Common myeloid progenitor, CD34-positive (primary cell): Measurements from ENCODE around the gene ZNF385B.

Experiments
- CTCF ChIA-PET: fragments of 350-600 bp; sonication (Branson Sonifier 250); formaldehyde crosslinking; loops from one replicate; lab custom pipeline; 2021; ENCODE audit warnings: antibody characterized with exemption; lab: Charles Lee
- POLR2A ChIA-PET: fragments of 350-600 bp; sonication (Branson Sonifier 250); formaldehyde crosslinking; loops from one replicate; lab custom pipeline; 2021; ENCODE audit warnings: antibody characterized with exemption; lab: Charles Lee
- DNase-seq, 3 donors: peaks; one replicate each; pipeline versions ENCODE4 v3.0.0 to v3.0.0-alpha.2; 2013
- H3K27ac ChIP-seq, 2 experiments: 1 replicate in 1 of 2; 2 replicates in 1 of 2; pipeline ENCODE4 v1.7.0; 2013; ENCODE audit warnings: inconsistent platforms in 2 of 2, low read length in 2 of 2, mild to moderate bottlenecking in 2 of 2, low read depth in 1 of 2, moderate library complexity in 1 of 2; ENCODE audit not compliant: severe bottlenecking in 2 of 2, insufficient read depth in 1 of 2, poor library complexity in 1 of 2
- H3K27me3 ChIP-seq, 5 experiments: replicated peaks in 2 of 5; 1 replicate in 3 of 5; 2 replicates in 2 of 5; pipeline versions ENCODE4 v1.6.1 to v1.7.0; 2013; ENCODE audit warnings: low read length in 4 of 5, mild to moderate bottlenecking in 2 of 5, moderate library complexity in 2 of 5, inconsistent platforms in 1 of 5; ENCODE audit not compliant: insufficient read depth in 5 of 5, control insufficient read depth in 4 of 5
- H3K36me3 ChIP-seq, 4 experiments: 1 replicate in 2 of 4; 2 replicates in 2 of 4; pipeline versions ENCODE4 v1.6.1 to v1.7.0; 2013; ENCODE audit warnings: low read length in 3 of 4, control low read depth in 1 of 4, mild to moderate bottlenecking in 1 of 4; ENCODE audit not compliant: control insufficient read depth in 4 of 4, insufficient read depth in 4 of 4
- H3K4me1 ChIP-seq, 4 experiments: 1 replicate in 3 of 4; 2 replicates in 1 of 4; pipeline versions ENCODE4 v1.6.1 to v1.7.1; 2013; ENCODE audit warnings: low read length in 3 of 4, mild to moderate bottlenecking in 3 of 4, control low read depth in 1 of 4, inconsistent platforms in 1 of 4, moderate library complexity in 1 of 4; ENCODE audit not compliant: control insufficient read depth in 4 of 4, insufficient read depth in 4 of 4; ENCODE audit errors: control extremely low read depth in 1 of 4
- H3K4me3 ChIP-seq, 7 experiments: 1 replicate in 4 of 7; 2 replicates in 3 of 7; pipeline versions ENCODE4 v1.5.1 to v1.7.0; 2013; ENCODE audit warnings: mild to moderate bottlenecking in 7 of 7, low read length in 6 of 7, moderate library complexity in 6 of 7, inconsistent platforms in 2 of 7, low read depth in 2 of 7, control low read depth in 1 of 7; ENCODE audit not compliant: insufficient read depth in 4 of 7, control insufficient read depth in 1 of 7; ENCODE audit errors: extremely low read depth in 1 of 7
- H3K9me3 ChIP-seq, 5 experiments: 1 replicate in 4 of 5; 2 replicates in 1 of 5; pipeline versions ENCODE4 v1.6.1 to v1.7.1; 2013; ENCODE audit warnings: low read length in 4 of 5, mild to moderate bottlenecking in 2 of 5, inconsistent platforms in 1 of 5, low read depth in 1 of 5, moderate library complexity in 1 of 5; ENCODE audit not compliant: control insufficient read depth in 4 of 5, insufficient read depth in 2 of 5; ENCODE audit errors: control extremely low read depth in 1 of 5
- WGBS: methylation state at CpG from one replicate; pipeline ENCODE4 v1.1.5; 2013; ENCODE audit not compliant: insufficient coverage; 5-methylcytosine and 5-hydroxymethylcytosine counted together

Gene ZNF385B

GRCh38 chr2:179550849-179551248 lies 310.6 kb downstream of the ZNF385B start:
- H3K27ac ChIP-seq, result no peak overlapping the region
- DNase-seq, result no peak
- no peaks in the 10 kb centered on the region for H3K4me1 ChIP-seq
- WGBS, result 100% methylated on average over 1 of the region's 4 CpGs
- no peak overlapping the region for H3K4me3 ChIP-seq
- CTCF ChIA-PET, result no interaction called here
- no peaks in the 10 kb centered on the region for H3K9me3 ChIP-seq
- H3K27me3 ChIP-seq, result no peaks in the 10 kb centered on the region
- H3K36me3 ChIP-seq, result no peaks in the 10 kb centered on the region
- POLR2A ChIA-PET, result no interaction called here

DNA sequence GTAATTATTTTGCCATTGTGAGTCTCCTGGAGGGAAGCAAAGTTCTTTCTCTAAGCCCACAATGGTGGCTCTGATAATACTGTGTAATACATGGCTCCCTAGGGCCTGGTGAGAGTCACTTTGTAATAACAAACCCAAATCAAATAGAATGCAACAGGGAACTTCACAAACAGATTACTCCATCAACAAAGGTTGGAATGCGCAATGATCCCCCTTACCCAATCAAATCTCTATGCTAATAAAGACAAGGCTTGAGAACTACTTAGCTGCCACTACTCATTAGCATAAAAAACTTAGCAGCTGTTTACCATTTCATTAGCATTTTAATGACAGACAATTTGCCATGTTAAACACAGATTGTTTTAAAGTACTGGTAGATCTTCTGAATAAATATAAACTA lies 311.2 kb downstream of the ZNF385B start:
- 86% methylated on average over 1 of the region's 1 CpG for WGBS
- H3K36me3 ChIP-seq, result no peaks in the 10 kb centered on the region
- H3K4me1 ChIP-seq, result no peaks in the 10 kb centered on the region
- H3K4me3 ChIP-seq, result no peak overlapping the region
- ChIA-PET POLR2A (no interaction called here), CTCF (no interaction called here)
- no peak overlapping the region for H3K27ac ChIP-seq
- no peaks in the 10 kb centered on the region for H3K27me3 ChIP-seq
- H3K9me3 ChIP-seq, result no peaks in the 10 kb centered on the region
- DNase-seq, result no peak

- no CpG with 5 or more reads among the region's 2 CpGs for WGBS
- no peaks in the 10 kb centered on the region for H3K27me3 ChIP-seq
- ChIA-PET POLR2A (no interaction called here), CTCF (no interaction called here)
- H3K9me3 ChIP-seq, result peaks cover 0 to 3% (median 0%) of the 10 kb centered on the region in 5 experiments
- DNase-seq, result no peak
- no peaks in the 10 kb centered on the region for H3K36me3 ChIP-seq
- no peak overlapping the region for H3K4me3 ChIP-seq
- H3K27ac ChIP-seq, result no peak overlapping the region
- H3K4me1 ChIP-seq, result no peaks in the 10 kb centered on the region
Observed at GRCh38 chr2:179546656-179547055, 314.8 kb downstream of the ZNF385B start.

DNA sequence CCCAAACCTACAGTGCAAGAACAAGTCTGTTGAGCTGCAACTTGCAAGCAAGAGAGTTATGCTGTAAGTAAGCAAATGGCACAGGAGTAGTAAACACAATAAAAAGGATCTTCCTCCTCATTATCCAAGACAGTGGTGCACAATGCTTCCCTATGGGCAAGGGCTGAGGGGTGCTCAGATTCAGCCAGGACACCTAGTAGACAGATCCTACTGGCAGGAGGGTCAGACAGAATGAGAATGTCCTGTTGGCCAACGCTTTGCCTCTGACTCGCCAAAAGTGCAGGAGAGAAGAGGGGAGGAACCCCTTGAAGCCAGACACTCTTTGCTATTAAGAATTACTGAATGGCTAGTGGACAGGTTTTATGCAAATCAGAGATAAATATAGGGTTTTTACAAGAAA lies 316.4 kb downstream of the ZNF385B start:
- no CpG with 5 or more reads among the region's 2 CpGs for WGBS
- no peaks in the 10 kb centered on the region for H3K27me3 ChIP-seq
- ChIA-PET POLR2A (no interaction called here), CTCF (no interaction called here)
- H3K4me1 ChIP-seq, result no peaks in the 10 kb centered on the region
- H3K36me3 ChIP-seq, result no peaks in the 10 kb centered on the region
- H3K27ac ChIP-seq, result no peak overlapping the region
- no peak overlapping the region for H3K4me3 ChIP-seq
- H3K9me3 ChIP-seq, result peaks cover 0 to 3% (median 0%) of the 10 kb centered on the region in 5 experiments
- DNase-seq, result no peak

GRCh38 chr2:179543361-179543901 lies 318.0 kb downstream of the ZNF385B start:
- no peaks in the 10 kb centered on the region for H3K4me1 ChIP-seq
- 96% methylated on average over 3 of the region's 3 CpGs for WGBS
- no peaks in the 10 kb centered on the region for H3K27me3 ChIP-seq
- no peak overlapping the region for H3K4me3 ChIP-seq
- peaks cover 0 to 3% (median 0%) of the 10 kb centered on the region in 5 experiments for H3K9me3 ChIP-seq
- no peak for DNase-seq
- CTCF ChIA-PET, result no interaction called here
- no peak overlapping the region for H3K27ac ChIP-seq
- no peaks in the 10 kb centered on the region for H3K36me3 ChIP-seq
- POLR2A ChIA-PET, result no interaction called here

DNA sequence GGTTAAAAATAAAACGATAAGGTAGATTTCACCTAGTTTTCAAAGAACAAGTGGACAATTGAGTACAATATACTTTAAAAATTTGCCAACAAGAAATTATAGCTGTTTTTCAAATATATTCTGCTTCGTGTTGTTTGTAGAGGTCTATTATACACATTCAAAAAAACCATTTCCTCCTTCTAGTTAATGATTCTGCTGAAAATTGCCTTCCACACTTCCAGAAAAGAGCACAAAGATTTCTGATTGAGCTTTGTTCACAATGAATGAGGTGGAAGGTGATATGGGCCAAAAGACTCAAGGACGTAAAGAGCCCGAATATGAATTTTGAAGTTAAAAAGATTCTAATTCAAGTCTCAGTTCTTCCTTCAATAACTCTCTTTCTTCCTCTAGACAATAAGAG lies 319.8 kb downstream of the ZNF385B start:
- no peak overlapping the region for H3K4me3 ChIP-seq
- no peak overlapping the region for H3K27ac ChIP-seq
- CTCF ChIA-PET, result no interaction called here
- H3K4me1 ChIP-seq, result no peaks in the 10 kb centered on the region
- WGBS, result no CpG with 5 or more reads among the region's 4 CpGs
- peaks cover 0 to 3% (median 0%) of the 10 kb centered on the region in 5 experiments for H3K9me3 ChIP-seq
- POLR2A ChIA-PET, result no interaction called here
- no peaks in the 10 kb centered on the region for H3K27me3 ChIP-seq
- DNase-seq, result no peak
- H3K36me3 ChIP-seq, result no peaks in the 10 kb centered on the region

GRCh38 chr2:179539124-179539511 lies 322.3 kb downstream of the ZNF385B start:
- POLR2A ChIA-PET, result no interaction called here
- no peak overlapping the region for H3K27ac ChIP-seq
- CTCF ChIA-PET, result no interaction called here
- no peaks in the 10 kb centered on the region for H3K27me3 ChIP-seq
- no peaks in the 10 kb centered on the region for H3K36me3 ChIP-seq
- WGBS, result no CpG with 5 or more reads among the region's 1 CpG
- H3K4me1 ChIP-seq, result no peaks in the 10 kb centered on the region
- no peak for DNase-seq
- H3K4me3 ChIP-seq, result no peak overlapping the region
- no peaks in the 10 kb centered on the region for H3K9me3 ChIP-seq
